MM.1S (cell line): ENCODE results near the gene POLQ.
"Not testable (repeated sequence)": the region's sequence is repeated elsewhere in the genome, so short reads cannot be mapped to it uniquely, and the experiment has no call there.

Experiments used
- CTCF ChIP-seq: fragments of 300-600 bp; sonication (generic); IDR thresholded peaks from 2 replicates; pipeline ENCODE4 v1.5.1; 2016; ENCODE audit warnings: antibody characterized with exemption, low read length, mixed read lengths
- EZH2phosphoT487 ChIP-seq: fragments of 300-600 bp; sonication (generic); IDR thresholded peaks from 2 replicates; pipeline ENCODE4 v1.6.1; 2018; ENCODE audit warnings: antibody characterized with exemption, low read length

GRCh38 chr3:121388308-121388707, 157.5 kb downstream of the POLQ start:
- not testable (repeated sequence) for TF ChIP-seq CTCF, EZH2phosphoT487
